HG03103 (cell line): ENCODE measurements around the gene MED27.

Experiments used
- ATAC-seq: cut with Tn5 transposase; IDR thresholded peaks from one replicate; pipeline ENCODE4 v1.9.1; 2021; ENCODE audit warnings: low read depth; ENCODE audit not compliant: unreplicated experiment

Gene MED27

DNA sequence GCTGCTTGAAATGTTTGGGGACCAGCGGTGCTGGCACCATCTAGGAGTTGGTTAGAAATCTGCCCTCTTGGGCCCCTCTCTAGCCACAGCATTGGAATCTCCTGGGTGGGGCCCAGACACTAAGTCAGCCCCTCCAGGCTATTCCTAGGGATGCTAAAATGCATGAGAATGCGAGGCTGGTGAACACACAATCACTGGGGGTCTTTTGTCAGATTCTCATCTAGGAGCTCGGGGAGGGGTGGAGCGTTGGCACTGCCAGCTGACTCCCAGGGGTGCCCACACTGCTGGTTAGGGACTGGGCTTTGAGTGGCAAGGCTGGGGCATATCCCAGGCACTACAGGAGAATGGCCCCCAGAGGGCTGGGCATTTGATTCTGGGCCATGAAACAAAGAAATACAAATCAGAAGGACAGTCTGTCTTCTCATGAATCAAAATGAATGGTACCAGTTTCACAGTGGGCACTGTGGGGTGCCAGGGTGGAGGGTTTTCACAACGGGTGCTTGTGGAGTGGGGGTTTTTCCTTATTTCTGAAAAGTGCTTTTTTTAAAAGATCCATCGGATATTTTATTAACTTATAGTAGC, 212.0 kb downstream of the MED27 start:
- no peak for ATAC-seq

DNA sequence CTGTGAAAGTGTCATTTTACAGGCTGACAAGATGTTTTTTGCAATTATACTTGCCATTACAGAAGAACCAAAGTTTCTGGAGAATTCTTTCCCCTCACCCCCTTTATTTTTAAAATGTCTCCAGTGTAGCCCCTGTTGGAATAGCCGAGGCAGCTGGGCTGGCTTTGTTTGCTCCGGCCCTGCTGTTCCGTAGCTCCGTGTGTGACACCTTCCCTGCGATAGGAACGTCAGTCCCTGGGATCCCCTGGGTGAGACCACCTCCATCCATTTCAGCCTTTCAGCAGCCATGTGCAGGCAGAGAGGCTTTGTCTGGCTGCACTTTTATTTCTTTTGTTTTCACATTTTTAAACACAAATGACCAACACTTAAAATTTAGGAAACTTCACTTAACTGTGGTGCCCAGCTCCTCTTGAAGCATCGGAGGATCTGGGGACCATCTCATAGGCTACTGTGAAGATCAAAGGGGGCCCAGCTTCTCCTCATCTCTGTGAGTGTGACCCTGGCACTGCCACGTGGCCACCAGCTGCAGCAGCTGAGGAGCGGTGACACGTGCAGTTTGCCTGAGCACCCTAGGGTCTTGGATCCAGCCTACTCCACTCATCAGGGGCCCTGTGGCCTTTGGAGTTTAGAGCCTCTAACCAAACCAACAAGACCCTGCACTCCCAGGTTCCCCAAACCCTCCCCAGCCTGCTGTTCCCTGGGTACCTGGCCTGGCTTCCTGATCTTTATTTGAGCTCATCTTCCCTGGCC, 214.0 kb downstream of the MED27 start:
- no peak for ATAC-seq

GRCh38 chr9:131864531-131864930, 215.1 kb downstream of the MED27 start:
- ATAC-seq, result no peak

DNA sequence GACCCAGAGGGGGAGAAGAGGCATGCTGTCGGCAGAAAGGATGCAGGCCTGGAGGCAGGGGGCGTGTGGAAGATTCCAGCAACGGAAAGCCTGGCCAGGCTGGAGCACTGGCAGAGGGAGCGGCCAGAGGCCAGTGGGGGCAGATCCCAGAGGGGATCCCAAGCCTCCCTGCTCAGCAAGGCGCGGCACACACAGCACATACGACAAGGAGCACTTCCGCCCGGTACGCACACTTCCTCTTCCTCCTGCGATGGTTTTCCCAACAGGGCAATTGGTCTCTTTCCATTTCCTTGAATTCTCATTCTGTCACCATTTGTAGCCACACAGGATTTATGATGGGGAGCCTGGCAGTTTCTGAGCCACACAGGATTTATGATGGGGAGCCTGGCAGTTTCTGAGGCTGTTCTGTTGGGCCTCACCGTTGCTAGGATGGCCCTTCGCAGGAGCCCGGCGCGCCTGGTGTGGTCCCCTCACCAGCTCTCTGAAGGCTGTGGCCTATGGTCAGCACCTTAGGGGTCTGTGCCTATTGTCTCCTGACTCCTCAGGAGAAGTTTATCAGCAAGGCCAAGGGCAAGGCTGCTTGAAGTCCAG, 216.3 kb downstream of the MED27 start:
- no peak for ATAC-seq

- no peak for ATAC-seq
Measured at GRCh38 chr9:131862261-131862660, 217.4 kb downstream of the MED27 start.

DNA sequence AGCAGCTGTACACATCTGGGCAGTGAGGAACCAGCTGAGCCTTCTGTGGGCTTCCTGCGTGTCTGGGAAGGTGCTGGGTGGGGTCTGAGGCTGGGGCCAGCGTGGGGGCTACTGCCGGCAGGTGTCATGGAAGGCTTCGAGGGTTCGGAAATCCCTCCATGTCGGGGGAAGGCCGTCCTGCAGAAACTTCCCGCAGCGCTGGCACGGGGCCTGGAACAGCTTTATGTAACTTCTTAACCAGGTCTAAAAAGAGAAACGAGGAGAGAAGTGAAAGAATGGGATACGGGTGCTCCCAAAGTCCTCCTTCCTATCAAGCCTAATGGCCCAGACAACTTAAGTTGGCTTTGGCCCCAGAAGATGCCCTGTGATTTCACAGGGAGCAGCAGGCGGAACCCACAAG, 219.2 kb downstream of the MED27 start:
- no peak for ATAC-seq

GRCh38 chr9:131858147-131858546, 221.5 kb downstream of the MED27 start:
- ATAC-seq, result no peak

- no peak for ATAC-seq
Measured at GRCh38 chr9:131856105-131856504, 223.6 kb downstream of the MED27 start.

- ATAC-seq, result no peak
Measured at GRCh38 chr9:131854896-131855613, 224.6 kb downstream of the MED27 start.

GRCh38 chr9:131854334-131854733, 225.3 kb downstream of the MED27 start:
- no peak for ATAC-seq

DNA sequence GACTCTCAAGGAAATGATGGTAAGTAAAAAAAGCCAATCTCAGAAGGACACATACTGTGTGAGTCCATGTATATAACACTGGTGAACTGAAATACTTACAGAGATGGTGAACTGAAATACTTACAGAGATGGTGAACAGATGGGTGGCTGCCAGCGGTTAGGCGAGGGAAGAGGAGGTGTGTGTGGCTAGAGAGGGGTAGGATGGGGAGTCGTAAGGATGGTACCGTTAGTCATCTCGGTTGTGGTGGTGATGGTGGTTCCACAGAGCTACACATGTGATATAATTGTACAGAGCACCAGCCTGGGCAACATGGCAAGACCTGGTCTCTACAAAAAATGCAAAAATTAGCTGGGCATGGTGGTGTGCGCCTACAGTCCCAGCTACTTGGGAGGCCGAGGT, 226.2 kb downstream of the MED27 start:
- ATAC-seq, result no peak

GRCh38 chr9:131851414-131851813, 228.3 kb downstream of the MED27 start:
- ATAC-seq, result no peak

DNA sequence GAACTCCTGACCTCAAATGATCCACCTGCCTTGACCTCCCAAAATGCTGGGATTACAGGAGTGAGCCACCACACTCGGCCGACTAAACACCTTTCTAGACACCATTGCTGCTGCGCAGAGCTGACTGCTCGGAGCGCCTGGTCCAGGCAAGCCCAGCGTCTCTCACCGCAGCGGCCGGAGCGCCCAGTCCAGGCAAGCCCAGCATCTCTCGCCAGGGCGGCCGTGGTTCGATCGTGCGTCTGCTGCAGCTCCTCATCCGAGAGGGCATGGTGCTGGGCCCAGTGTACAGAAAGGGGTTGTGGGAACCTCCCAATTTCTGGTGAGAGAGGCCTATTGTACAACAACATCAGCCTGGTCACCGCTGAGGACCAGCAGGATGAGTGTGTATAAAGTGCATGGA, 230.3 kb downstream of the MED27 start:
- ATAC-seq, result no peak

GRCh38 chr9:131848570-131849160, 231.0 kb downstream of the MED27 start:
- ATAC-seq, result no peak

DNA sequence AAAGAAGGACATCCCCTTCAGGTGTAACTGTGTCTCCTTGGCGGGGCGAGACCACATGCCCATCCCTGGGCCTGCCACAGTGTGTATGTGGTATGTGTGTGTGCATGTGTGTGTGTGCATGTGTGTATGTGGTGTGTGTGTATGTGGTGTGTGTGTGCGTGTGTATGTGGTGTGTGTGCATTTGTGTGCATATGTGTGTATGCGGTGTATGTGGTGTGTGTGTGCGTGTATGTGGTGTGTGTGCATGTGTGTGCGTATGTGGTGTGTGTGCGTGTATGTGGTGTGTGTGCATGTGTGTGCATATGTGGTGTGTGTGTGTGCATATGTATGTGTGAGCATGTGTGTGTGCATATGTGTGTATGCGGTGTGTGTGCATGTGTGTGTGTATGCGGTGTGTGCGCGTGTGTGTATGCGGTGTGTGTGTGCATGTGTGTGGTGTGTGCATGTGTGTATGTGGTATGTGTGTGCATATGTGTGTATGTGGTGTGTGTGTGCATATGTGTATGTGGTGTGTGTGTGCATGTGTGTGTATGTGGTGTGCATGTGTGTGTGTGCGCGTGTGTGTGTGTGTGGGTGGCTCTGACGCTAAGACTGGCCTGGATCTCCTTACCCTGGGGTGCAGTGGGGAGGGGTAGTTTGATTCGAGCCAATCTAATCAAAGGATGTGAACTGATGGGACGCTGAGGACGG, 231.9 kb downstream of the MED27 start:
- ATAC-seq, result no peak

DNA sequence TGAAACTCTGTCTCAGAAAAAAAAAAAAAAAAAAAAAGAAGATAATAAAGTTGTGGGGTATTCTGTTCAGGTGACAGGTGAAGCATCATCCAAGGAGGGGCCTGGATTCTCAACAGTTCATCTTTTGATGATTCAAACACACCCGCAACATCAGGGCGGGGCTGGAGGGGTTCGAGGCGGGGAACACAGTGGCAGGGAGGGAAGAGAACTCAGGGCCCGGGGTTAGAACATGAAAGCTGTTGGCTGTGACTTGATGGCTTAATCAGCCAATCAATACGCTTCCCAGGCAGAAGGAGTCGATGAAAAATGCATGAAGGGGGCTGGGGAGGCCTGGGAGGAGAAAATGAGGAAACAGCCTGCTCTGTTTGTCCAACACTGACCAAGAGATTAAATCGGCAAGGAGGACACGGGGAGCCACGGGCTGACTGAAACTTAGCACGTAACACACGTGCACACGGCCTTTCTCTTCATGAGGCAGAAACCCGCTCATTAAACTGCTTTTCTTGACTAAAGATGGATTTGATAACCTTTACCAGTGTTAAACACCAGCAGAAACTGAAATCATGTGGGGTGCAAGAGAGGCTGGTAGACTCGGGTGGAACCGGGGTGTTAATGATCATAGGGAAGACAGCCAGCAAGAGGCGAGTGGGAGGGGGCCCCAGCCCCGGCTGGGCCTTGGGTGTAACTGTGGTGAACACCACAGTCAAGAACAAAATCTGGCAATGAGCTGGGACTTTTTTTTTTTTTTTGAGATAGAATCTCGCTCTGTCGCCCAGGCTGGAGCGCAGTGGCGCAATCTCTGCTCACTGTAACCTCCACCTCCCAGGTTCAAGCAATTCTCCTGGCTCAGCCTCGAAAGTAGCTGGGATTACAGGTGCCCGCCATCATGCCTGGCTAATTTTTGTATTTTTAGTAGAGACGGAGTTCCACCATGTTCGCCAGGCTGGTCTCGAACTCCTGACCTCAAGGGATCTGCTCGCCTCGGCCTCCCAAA, 234.1 kb downstream of the MED27 start:
- ATAC-seq, result no peak

DNA sequence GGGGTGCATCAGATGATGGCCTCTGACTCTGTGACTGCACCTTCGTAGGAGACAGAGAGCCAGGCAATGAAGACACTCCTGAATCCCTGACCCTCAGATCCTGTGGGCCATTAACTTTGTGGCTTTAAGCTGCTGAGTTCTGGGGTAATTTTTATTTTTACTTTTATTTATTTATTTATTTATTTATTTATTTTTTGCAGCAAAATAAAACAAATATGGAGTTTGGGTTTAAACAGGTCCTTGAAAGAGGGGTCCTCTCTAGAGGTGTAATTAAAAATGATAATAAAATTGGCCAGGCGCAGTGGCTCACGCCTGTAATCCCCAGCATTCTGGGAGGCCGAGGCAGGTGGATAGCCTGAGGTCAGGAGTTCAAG, 234.9 kb downstream of the MED27 start:
- ATAC-seq, result no peak

- no peak for ATAC-seq
Measured at GRCh38 chr9:131843989-131844744, 235.5 kb downstream of the MED27 start.
